ENCODE measurements around the gene STIMATE. TPM values are rescaled to one million over a fixed set of nuclear protein-coding genes. Genes with fewer than 3 reads are reported as not detected.
A peak's percentile ranks its signal among the peaks of the same experiment; 100 is the strongest.

Gene STIMATE
- total RNA-seq, 1 experiment from 2014 or later, result 13.5 TPM

GRCh38 chr3:52934630-52935530, 37.5 kb upstream of the STIMATE start:
- Histone ChIP-seq H3K36me3 (ENCODE audit: control insufficient read depth, insufficient read depth, low read length) (no peaks in the 10 kb centered on the region), H3K4me3 (ENCODE audit: low read depth, low read length) (no peak overlapping the region), H3K4me1 (no peaks in the 10 kb centered on the region), H3K9me3 (no peaks in the 10 kb centered on the region), H3K27me3 (replicated peaks; ENCODE audit: control insufficient read depth, insufficient read depth, low read length) (no peaks in the 10 kb centered on the region)
- Mint-ChIP-seq H3K4me1 (ENCODE audit: low read depth, unreplicated experiment) (no peaks in the 10 kb centered on the region), H3K27me3 (ENCODE audit: insufficient read depth, unreplicated experiment) (no peaks in the 10 kb centered on the region), H3K27ac (ENCODE audit: unreplicated experiment) (no peak overlapping the region), H3K4me3 (ENCODE audit: unreplicated experiment) (no peak overlapping the region), H3K36me3 (ENCODE audit: insufficient read depth, unreplicated experiment) (peaks cover 37% of the 10 kb centered on the region), H3K9me3 (ENCODE audit: unreplicated experiment) (no peaks in the 10 kb centered on the region)
- ChIA-PET POLR2A (no interaction called here), CTCF (interaction anchor here (0.6 to 1.4 kb wide), 3 partner anchors 36 to 85 kb away, joined by 3 to 4 read pairs (median 3); no protein-coding TSS in a partner anchor)
- peak; percentile 51 to 52 for DNase-seq
- intact Hi-C loops (cut with micrococcal nuclease; ENCODE audit: unreplicated experiment), result loop anchor here (1.0 to 5.0 kb wide), 3 partner anchors 84 to 137 kb away; partner anchors contain the start of gene SFMBT1
- TF ChIP-seq CTCF (IDR thresholded peaks at IDR 0.05; ENCODE audit: insufficient read depth in 1 of 2, low read depth in 1 of 2, low read length in 1 of 2, severe bottlenecking in 1 of 2, unreplicated experiment in 1 of 2), result peak; percentile 69 to 87
- BruUV-seq (replicated peaks), result no TSS peak

GRCh38 chr3:52931889-52932288, 34.5 kb upstream of the STIMATE start:
- no peaks in the 10 kb centered on the region; the same call in 1 of the 2 replicates for H3K36me3 ChIP-seq (ENCODE audit: control insufficient read depth, insufficient read depth, low read length)
- no peaks in the 10 kb centered on the region for H3K9me3 ChIP-seq
- TF ChIP-seq CTCF (IDR thresholded peaks at IDR 0.05; ENCODE audit: insufficient read depth in 1 of 2, low read depth in 1 of 2, low read length in 1 of 2, severe bottlenecking in 1 of 2, unreplicated experiment in 1 of 2), result peak in 1 of 2 experiments; percentile 20
- BruUV-seq (replicated peaks), result no TSS peak
- Mint-ChIP-seq H3K36me3 (ENCODE audit: insufficient read depth, unreplicated experiment) (peaks cover 31% of the 10 kb centered on the region), H3K4me1 (ENCODE audit: low read depth, unreplicated experiment) (no peaks in the 10 kb centered on the region), H3K9me3 (ENCODE audit: unreplicated experiment) (no peaks in the 10 kb centered on the region), H3K4me3 (ENCODE audit: unreplicated experiment) (no peak overlapping the region), H3K27ac (ENCODE audit: unreplicated experiment) (no peak overlapping the region), H3K27me3 (ENCODE audit: insufficient read depth, unreplicated experiment) (no peaks in the 10 kb centered on the region)
- intact Hi-C loops (cut with micrococcal nuclease; ENCODE audit: unreplicated experiment), result loop anchor here (5.0 kb wide), 1 partner anchor 115 kb away; the partner anchor contains the start of gene SFMBT1
- ChIA-PET CTCF (interaction anchor here (0.7 to 1.0 kb wide), 2 partner anchors 111 to 178 kb away, joined by 3 to 4 read pairs; no protein-coding TSS in a partner anchor), POLR2A (no interaction called here)
- H3K4me1 ChIP-seq, result 0 out of 2 replicates have a peak, but pooled peaks cover 4% of the 10 kb centered on the region
- DNase-seq, result no peak
- H3K4me3 ChIP-seq (ENCODE audit: low read depth, low read length), result no peak overlapping the region
- H3K27me3 ChIP-seq (replicated peaks; ENCODE audit: control insufficient read depth, insufficient read depth, low read length), result no peaks in the 10 kb centered on the region

GRCh38 chr3:52931328-52931727, 34.0 kb upstream of the STIMATE start:
- H3K27me3 Mint-ChIP-seq (ENCODE audit: insufficient read depth, unreplicated experiment), result no peaks in the 10 kb centered on the region
- no TSS peak for BruUV-seq (replicated peaks)
- intact Hi-C loops (cut with micrococcal nuclease; ENCODE audit: unreplicated experiment), result loop anchor here (5.0 kb wide), 1 partner anchor 116 kb away; the partner anchor contains the start of gene SFMBT1
- no peak overlapping the region for H3K4me3 ChIP-seq (ENCODE audit: low read depth, low read length)
- no peaks in the 10 kb centered on the region for H3K27me3 ChIP-seq (replicated peaks; ENCODE audit: control insufficient read depth, insufficient read depth, low read length)
- ChIA-PET CTCF (interaction anchor here (1.0 kb wide), 1 partner anchor 179 kb away, joined by 4 read pairs; no protein-coding TSS in a partner anchor), POLR2A (no interaction called here)
- no peaks in the 10 kb centered on the region for H3K9me3 ChIP-seq
- no peaks in the 10 kb centered on the region for H3K9me3 Mint-ChIP-seq (ENCODE audit: unreplicated experiment)
- H3K4me1 Mint-ChIP-seq (ENCODE audit: low read depth, unreplicated experiment), result no peaks in the 10 kb centered on the region
- no peak overlapping the region for H3K27ac Mint-ChIP-seq (ENCODE audit: unreplicated experiment)
- no peak for DNase-seq
- H3K36me3 Mint-ChIP-seq (ENCODE audit: insufficient read depth, unreplicated experiment), result peaks cover 31% of the 10 kb centered on the region
- H3K36me3 ChIP-seq (ENCODE audit: control insufficient read depth, insufficient read depth, low read length), result no peaks in the 10 kb centered on the region; the same call in 1 of the 2 replicates
- no peak for TF ChIP-seq CTCF (IDR thresholded peaks at IDR 0.05; ENCODE audit: insufficient read depth in 1 of 2, low read depth in 1 of 2, low read length in 1 of 2, severe bottlenecking in 1 of 2, unreplicated experiment in 1 of 2)
- H3K4me1 ChIP-seq, result 0 out of 2 replicates have a peak, but pooled peaks cover 4% of the 10 kb centered on the region
- H3K4me3 Mint-ChIP-seq (ENCODE audit: unreplicated experiment), result no peak overlapping the region
